Esophagus squamous epithelium (tissue), 4 donors: ENCODE measurements around the gene ISL2.
"Not testable (repeated sequence)": the region's sequence is repeated elsewhere in the genome, so short reads cannot be mapped to it uniquely, and the experiment has no call there.

Experiments used
- POLR2A ChIP-seq, 4 donors: fragments of 450-650 bp; IDR thresholded peaks; one replicate each; pipeline ENCODE4 v1.6.1; 2017; ENCODE audit warnings: antibody characterized with exemption in 4 of 4, mild to moderate bottlenecking in 4 of 4, moderate library complexity in 3 of 4
- TF ChIP-seq, protein P1 (sequence below), 6 experiments: fragments of 450-650 bp in 4 of 6; fragments of 200-600 bp in 2 of 6; sonication (generic) in 2 of 6; IDR thresholded peaks; one replicate each; pipeline ENCODE4 v1.5.1; 2016 to 2019; ENCODE audit warnings: antibody characterized with exemption in 6 of 6, mild to moderate bottlenecking in 4 of 6, moderate library complexity in 4 of 6

DNA sequence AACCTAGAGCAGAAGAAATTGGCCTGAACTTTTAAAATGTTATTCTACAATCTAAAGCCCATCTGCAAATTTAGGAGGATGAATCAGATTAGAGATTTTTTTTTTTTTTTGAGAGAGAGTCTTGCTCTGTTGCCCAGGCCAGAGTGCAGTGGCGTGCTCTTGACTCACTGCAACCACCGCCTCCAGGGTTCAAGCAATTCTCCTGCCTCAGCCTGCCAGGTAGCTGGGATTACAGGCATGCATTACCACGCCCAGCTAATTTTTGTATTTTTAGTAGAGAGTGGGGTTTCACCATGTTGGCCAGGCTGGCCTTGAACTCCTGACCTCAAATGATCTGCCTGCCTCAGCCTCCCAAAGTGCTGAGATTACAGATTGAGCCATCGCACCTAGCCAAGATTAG, 38.6 kb upstream of the ISL2 start:
- TF ChIP-seq POLR2A (IDR thresholded peaks at IDR 0.05), result not testable (repeated sequence)
- TF ChIP-seq, protein P1, sequence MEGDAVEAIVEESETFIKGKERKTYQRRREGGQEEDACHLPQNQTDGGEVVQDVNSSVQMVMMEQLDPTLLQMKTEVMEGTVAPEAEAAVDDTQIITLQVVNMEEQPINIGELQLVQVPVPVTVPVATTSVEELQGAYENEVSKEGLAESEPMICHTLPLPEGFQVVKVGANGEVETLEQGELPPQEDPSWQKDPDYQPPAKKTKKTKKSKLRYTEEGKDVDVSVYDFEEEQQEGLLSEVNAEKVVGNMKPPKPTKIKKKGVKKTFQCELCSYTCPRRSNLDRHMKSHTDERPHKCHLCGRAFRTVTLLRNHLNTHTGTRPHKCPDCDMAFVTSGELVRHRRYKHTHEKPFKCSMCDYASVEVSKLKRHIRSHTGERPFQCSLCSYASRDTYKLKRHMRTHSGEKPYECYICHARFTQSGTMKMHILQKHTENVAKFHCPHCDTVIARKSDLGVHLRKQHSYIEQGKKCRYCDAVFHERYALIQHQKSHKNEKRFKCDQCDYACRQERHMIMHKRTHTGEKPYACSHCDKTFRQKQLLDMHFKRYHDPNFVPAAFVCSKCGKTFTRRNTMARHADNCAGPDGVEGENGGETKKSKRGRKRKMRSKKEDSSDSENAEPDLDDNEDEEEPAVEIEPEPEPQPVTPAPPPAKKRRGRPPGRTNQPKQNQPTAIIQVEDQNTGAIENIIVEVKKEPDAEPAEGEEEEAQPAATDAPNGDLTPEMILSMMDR (IDR thresholded peaks at IDR 0.05), result not testable (repeated sequence)
